Activated T-cell treated with anti-CD3 and anti-CD28 coated beads for 48 hours (primary cell): Measurements from ENCODE around the gene SHROOM4.

Experiments used
- DNase-seq: peaks from one replicate; pipeline ENCODE4 v3.0.0-alpha.2; 2020; ENCODE audit warnings: low read depth

Gene SHROOM4, protein sequence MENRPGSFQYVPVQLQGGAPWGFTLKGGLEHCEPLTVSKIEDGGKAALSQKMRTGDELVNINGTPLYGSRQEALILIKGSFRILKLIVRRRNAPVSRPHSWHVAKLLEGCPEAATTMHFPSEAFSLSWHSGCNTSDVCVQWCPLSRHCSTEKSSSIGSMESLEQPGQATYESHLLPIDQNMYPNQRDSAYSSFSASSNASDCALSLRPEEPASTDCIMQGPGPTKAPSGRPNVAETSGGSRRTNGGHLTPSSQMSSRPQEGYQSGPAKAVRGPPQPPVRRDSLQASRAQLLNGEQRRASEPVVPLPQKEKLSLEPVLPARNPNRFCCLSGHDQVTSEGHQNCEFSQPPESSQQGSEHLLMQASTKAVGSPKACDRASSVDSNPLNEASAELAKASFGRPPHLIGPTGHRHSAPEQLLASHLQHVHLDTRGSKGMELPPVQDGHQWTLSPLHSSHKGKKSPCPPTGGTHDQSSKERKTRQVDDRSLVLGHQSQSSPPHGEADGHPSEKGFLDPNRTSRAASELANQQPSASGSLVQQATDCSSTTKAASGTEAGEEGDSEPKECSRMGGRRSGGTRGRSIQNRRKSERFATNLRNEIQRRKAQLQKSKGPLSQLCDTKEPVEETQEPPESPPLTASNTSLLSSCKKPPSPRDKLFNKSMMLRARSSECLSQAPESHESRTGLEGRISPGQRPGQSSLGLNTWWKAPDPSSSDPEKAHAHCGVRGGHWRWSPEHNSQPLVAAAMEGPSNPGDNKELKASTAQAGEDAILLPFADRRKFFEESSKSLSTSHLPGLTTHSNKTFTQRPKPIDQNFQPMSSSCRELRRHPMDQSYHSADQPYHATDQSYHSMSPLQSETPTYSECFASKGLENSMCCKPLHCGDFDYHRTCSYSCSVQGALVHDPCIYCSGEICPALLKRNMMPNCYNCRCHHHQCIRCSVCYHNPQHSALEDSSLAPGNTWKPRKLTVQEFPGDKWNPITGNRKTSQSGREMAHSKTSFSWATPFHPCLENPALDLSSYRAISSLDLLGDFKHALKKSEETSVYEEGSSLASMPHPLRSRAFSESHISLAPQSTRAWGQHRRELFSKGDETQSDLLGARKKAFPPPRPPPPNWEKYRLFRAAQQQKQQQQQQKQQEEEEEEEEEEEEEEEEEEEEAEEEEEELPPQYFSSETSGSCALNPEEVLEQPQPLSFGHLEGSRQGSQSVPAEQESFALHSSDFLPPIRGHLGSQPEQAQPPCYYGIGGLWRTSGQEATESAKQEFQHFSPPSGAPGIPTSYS (N-terminal part only)

DNA sequence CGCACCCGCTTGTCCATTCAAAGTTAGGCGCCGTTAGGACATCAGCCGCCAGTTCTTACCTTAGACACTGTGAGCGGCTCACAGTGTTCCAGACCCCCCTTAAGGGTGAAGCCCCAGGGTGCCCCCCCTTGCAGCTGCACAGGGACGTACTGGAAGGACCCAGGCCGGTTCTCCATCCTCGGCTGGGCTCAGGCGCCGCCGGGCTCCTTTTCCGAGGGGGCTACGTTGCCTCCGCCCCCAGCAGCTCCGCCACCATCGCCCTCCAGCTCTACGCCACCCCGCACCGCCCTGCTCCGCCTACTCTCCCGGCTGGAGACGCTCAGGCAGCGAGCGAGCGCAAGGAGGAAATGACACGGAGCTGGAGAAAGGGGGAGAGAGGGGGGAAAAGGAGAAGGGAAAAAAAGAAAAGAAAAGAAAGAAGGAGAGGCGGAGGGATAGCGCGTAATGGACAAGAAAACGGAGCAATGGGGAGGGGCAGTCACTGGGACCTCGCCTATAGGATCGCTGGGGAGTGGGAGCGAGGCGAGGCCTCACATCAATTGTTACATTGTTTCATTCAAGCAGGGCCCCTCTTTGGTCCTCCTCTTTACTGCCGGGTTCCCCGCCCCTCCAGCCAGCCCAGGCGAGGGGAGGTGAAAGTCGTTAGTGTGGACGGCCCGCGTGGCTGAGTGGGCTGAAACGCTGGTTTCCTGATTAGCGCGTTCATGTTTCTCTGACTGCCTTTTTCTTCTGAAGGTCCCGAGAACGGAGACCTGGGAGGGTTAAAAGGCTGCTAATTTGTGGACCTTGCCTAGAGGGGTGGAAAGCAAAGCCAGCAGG, at the start of gene SHROOM4:
TSS of gene SHROOM4 (minus strand) at position 352 of the 819 bp plus-strand sequence. CDS start at position 176, 176 bp downstream.
- DNase-seq = no peak

DNA sequence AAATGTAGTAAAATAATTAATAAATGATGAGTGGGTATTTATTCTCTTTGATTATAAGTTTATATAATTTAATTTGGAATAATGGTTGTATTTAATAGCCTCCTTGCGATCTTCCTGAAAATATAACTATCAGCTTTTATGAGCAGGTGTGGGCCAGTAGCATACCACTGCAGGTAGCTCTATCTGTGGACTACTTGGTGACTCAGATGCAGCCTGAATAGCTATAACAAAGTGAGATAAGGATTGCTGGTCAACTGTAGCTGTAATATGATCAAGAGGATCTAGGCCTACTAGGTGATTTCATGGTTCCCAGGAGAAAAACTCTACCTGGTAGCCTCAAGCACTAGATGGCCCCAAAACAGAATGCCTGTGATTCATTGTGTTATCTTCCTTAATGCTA, 49.5 kb upstream of the SHROOM4 start:
- DNase-seq = no peak

DNA sequence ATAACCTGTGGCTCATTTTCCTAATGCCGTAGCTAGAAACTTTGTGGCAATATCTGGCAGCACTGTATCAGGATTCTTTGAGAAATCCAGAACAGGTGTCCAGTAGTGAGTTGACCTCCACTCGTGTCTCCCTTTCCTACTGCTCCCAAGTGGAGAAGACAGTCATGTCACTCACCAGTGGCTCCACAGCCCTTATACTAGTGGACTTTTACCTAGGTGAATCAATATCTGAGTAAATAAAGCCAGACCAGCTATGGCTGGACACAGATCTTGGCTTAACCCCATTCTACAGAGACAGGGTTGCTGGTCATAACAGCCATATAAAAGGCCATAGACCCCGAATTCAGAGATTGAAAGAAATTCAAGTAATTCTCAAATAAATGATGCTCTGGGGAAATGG, 46.5 kb upstream of the SHROOM4 start:
- DNase-seq = no peak

DNA sequence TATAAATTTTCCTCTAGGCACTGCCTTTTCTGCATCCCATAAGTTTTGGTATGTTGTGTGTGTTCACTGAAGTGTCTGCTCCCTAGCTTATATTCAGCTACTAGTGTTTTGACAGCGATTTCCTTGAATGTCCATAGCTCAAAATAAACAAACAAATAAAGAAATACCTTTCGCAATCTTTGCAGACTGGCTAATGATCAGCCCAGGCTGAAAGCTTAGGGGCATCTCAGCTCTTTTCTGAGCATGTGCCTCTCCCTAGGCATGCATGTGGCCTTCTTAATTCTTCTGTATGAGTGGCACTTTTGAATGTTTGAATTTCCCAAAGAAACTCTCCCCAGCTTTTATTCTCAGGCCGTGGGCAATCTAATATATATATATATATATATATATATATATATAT, 44.6 kb upstream of the SHROOM4 start:
- no peak for DNase-seq

- no peak for DNase-seq
Measured at GRCh38 chrX:50853399-50853798, 39.4 kb upstream of the SHROOM4 start.

DNA sequence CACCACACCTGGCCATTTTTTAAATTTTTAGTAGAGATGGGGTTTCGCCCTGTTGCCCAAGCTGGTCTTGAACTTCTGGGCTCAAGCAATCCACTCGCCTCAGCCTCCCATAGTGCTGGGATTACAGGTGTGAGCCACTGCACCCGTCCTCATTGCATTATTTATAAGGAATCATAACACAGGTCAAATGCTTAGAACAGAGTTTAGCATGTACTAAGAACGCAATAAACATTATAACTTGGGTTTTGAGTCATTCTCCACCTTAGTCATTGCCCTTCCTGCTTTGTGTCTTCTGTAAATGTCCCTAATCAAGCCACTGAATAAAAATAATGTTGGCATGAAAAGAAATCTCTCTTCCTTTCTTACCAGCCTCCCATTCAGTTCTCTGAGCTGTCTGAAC, 38.5 kb upstream of the SHROOM4 start:
- no peak for DNase-seq

DNA sequence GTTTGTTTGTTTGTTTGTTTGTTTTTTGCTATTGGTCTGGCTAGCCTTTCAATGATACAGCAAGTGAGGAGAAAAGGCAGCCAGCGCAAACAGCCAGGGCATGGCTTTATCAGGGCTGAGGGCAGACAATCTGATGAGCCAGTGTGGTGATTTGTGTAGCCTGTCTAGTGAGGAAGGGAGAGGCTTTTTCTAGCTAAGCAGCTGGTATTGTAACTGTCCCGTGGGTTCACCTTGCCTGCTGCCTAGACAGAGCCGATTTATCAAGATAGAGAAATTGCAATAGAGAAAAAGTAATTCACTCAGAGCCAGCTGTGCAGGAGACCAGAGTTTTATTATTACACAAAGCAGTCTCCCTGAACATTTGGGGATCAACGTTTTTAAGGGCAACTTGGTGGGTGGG, 28.2 kb upstream of the SHROOM4 start:
- no peak for DNase-seq

DNA sequence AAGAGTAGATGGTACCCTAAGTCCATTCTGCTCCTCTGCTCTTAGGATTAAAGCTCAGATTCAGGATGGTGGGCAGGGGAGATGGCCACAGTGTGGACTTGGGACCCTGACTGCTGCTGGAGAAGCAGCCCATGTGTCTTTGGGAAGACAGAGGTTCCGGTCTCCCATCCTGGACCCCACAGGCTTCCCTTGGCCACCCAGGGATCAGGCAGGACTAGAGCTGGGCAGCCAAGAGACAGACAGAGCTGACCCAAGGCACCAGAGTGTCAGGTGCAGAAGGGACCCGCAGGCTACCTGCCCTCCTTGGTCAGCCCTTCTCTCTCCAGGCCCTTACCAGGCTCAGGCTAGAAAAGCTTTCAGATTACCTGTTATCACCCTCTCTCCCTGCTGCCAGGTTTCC, 25.7 kb upstream of the SHROOM4 start:
- no peak for DNase-seq

- DNase-seq = no peak
Measured at GRCh38 chrX:50838820-50839600, 25.0 kb upstream of the SHROOM4 start.

DNA sequence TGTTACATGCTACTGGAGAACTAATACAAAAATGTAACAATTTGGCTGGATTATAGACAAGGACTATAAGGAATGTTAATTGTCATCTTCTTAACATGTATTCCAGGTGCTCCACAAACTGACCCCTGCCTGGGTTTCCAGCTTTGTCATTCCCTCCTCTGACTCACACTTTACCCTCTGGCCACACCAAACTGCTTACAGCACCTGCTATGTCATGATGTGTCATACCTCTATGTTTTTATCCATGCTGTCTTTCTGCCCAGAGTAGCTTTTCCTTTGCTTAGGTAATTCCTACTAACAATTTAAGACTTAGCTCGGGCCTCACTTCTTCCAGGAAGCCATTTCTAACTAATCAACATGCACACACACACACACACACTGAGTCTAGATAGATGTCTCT, 14.0 kb upstream of the SHROOM4 start:
- no peak for DNase-seq

DNA sequence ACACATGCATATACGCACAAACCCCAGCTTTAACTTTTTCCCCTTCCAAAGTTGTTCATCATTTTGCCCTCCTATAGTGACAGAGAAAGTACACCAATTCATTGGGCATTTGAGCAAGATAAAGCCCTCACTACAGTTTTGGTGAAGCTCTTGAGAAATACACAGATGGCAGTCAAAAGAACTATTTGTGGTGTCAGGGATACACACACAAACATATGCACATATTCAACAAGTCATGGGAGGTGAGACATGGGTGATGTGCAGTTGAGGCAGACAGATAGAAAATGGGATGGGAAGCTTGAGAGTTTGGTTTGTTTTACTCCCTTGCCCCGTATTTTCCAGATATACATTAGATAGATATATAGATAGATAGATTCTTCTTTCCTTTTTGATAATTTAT, 11.8 kb upstream of the SHROOM4 start:
- DNase-seq = no peak

GRCh38 chrX:50818986-50819385, 5.0 kb upstream of the SHROOM4 start:
- no peak for DNase-seq

GRCh38 chrX:50815120-50815519, 1.1 kb upstream of the SHROOM4 start:
- DNase-seq = no peak

DNA sequence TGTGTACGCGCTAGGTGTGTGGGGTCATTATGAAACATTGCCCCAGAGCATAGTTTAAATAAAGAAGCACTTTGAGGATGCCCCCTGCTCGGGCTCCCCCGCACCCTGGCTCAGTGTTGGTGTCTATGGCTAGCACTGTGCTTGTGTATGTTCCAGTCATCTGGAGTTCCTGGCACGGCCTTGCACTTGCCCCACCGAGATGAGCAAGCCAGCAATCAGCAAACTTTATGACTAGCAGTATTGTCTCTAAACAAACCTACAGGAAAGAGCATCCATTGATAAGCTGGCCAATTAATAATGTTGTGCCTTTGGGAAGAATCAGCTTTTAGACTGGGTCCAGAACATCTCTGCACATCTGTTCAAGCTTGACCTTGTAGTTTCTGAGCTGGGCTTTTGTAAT, 707 bp upstream of the SHROOM4 start:
- no peak for DNase-seq

- no peak for DNase-seq
Measured at GRCh38 chrX:50812995-50813842, 775 bp downstream of the SHROOM4 start.

- DNase-seq = no peak
Measured at GRCh38 chrX:50805276-50805675, 8.7 kb downstream of the SHROOM4 start.

DNA sequence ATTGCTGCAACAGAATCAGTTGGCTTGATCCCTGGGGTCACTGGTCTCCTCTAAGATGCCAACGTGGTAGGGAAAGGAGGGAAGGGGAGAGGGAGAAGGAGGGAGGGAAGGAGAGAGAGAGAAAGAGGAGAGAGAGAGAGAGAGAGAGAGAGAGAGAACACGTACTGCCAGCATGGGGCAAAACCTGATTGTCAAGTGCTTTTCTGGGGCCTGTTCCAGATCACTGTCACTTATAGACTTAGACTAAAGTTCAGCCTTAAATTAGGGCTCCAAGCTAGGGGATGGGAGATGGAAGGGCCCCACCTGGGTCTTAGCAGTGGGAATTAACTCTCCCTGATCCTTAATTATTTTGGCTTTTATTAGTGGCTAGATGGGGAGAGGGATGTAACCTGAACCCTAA, 12.9 kb downstream of the SHROOM4 start:
- DNase-seq = no peak

DNA sequence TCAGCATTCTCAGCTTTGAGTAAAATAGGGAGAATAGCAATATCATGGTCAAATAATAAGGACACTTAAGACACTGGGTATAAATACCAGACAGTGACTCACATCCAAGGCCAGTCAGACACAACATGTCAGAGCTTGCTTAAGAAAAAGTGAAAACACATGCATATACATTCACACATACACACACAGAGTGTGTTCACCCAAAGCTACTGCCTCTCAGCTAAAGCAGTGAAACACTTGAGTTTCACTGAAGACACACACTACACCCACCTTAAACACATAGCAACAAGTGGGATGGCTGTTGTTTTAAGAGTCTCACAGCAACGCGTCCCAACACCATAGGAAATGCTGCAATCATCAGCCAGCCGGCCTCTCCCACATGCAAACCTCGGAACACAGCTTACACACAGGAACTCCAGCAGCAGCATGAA, 14.4 kb downstream of the SHROOM4 start:
- DNase-seq = no peak

- DNase-seq = no peak
Measured at GRCh38 chrX:50798783-50799182, 15.2 kb downstream of the SHROOM4 start.

- DNase-seq = no peak
Measured at GRCh38 chrX:50787099-50787498, 26.9 kb downstream of the SHROOM4 start.
